Activated naive CD8-positive, alpha-beta T cell (primary cell): Measurements from ENCODE around the gene RBM25.

Experiments used
- H3K27ac Mint-ChIP-seq: one replicate; pipeline ENCODE4 v1.8.0; 2021; ENCODE audit warnings: mixed read lengths
- H3K27me3 Mint-ChIP-seq: one replicate; pipeline ENCODE4 v1.8.0; 2021; ENCODE audit warnings: mixed read lengths
- H3K36me3 Mint-ChIP-seq: one replicate; pipeline ENCODE4 v1.8.0; 2021; ENCODE audit warnings: mixed read lengths
- H3K4me1 Mint-ChIP-seq: one replicate; pipeline ENCODE4 v1.8.0; 2021; ENCODE audit warnings: low read depth, mixed read lengths
- H3K4me3 Mint-ChIP-seq: one replicate; pipeline ENCODE4 v1.8.0; 2021; ENCODE audit warnings: mild to moderate bottlenecking, mixed read lengths
- H3K9me3 Mint-ChIP-seq: one replicate; pipeline ENCODE4 v1.8.0; 2021; ENCODE audit warnings: low read depth, mixed read lengths

RBM25 gene

DNA sequence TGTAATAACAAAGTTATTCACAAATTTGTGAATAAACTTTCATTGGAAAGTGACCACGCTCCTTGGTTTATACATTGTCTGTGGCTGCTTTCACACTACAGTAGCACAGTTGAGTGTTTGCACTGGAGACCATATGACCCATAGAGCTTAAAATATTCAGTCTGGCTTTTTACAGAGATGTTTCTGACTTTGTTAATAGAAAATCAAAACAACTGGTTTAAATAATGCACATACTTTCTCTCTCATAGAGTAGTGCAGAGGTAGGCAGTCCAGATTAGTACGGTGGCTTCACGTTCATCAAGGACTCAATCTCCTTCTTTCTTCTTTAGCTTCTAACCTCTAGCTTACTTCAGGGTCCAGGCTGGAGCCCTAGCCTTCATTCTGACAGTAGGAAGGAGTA is 114.2 kb downstream of the RBM25 start:
- Mint-ChIP-seq H3K27ac (no peak overlapping the region), H3K9me3 (no peaks in the 10 kb centered on the region), H3K4me1 (no peaks in the 10 kb centered on the region), H3K36me3 (peaks cover 19% of the 10 kb centered on the region), H3K27me3 (no peaks in the 10 kb centered on the region), H3K4me3 (no peak overlapping the region)

- Mint-ChIP-seq H3K36me3 (peaks cover 19% of the 10 kb centered on the region), H3K27ac (no peak overlapping the region), H3K27me3 (no peaks in the 10 kb centered on the region), H3K9me3 (no peaks in the 10 kb centered on the region), H3K4me3 (no peak overlapping the region), H3K4me1 (no peaks in the 10 kb centered on the region)
Observed at GRCh38 chr14:73173092-73173735, 114.9 kb downstream of the RBM25 start.
